ENCODE data around the gene NELFCD. TPM values are rescaled to one million over a fixed set of nuclear protein-coding genes. Genes with fewer than 3 reads are reported as not detected.
A peak's percentile ranks its signal among the peaks of the same experiment; 100 is the strongest.

The NELFCD gene
- total RNA-seq, 1 donor from 2014 or later: 112 TPM

DNA sequence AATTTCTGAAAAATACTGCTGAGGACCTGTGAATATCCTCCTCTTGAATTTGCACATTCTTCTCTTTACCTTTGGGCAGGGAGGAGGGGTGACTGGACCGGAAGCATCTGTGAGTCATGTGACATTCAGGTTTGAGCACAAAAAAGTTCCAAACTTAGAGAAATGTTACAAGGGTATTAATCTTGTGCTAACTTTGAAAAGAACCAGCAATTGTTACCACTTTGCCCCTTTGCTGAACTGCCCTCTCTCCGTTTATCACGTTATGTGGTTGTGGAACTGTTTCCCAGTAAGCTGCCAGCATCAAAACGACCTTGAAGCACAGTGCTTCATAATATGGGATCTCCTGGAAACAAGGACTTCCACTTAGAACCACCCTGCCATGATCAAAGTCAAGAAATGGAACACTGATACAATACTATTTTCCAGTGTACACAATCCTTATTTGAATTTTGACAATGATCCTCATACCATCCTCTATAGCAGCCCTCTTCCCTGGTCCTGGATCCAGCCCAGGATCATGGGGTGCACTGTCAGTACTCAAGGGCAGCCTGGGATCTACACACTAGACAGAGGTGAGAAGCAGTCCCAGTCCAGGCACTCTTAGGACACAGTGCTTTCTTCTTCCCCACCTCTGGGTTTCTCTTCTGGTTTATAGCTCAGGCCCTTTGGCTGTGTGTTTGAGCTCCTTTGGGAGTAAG is 35.9 kb downstream of the NELFCD start:
- no peaks in the 10 kb centered on the region for H3K9me3 Mint-ChIP-seq (ENCODE audit: unreplicated experiment)
- DNase-seq: peak; percentile 5
- H3K36me3 Mint-ChIP-seq (ENCODE audit: unreplicated experiment): no peaks in the 10 kb centered on the region
- no peak overlapping the region for H3K4me3 Mint-ChIP-seq (ENCODE audit: unreplicated experiment)
- peaks cover 8% of the 10 kb centered on the region for H3K4me1 Mint-ChIP-seq (ENCODE audit: low read depth, unreplicated experiment)
- TF ChIP-seq, protein P1, sequence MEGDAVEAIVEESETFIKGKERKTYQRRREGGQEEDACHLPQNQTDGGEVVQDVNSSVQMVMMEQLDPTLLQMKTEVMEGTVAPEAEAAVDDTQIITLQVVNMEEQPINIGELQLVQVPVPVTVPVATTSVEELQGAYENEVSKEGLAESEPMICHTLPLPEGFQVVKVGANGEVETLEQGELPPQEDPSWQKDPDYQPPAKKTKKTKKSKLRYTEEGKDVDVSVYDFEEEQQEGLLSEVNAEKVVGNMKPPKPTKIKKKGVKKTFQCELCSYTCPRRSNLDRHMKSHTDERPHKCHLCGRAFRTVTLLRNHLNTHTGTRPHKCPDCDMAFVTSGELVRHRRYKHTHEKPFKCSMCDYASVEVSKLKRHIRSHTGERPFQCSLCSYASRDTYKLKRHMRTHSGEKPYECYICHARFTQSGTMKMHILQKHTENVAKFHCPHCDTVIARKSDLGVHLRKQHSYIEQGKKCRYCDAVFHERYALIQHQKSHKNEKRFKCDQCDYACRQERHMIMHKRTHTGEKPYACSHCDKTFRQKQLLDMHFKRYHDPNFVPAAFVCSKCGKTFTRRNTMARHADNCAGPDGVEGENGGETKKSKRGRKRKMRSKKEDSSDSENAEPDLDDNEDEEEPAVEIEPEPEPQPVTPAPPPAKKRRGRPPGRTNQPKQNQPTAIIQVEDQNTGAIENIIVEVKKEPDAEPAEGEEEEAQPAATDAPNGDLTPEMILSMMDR (IDR thresholded peaks at IDR 0.05; ENCODE audit: partially characterized antibody, unreplicated experiment): no peak
- H3K27me3 Mint-ChIP-seq (ENCODE audit: unreplicated experiment): peaks cover 2% of the 10 kb centered on the region
- no peak overlapping the region for H3K27ac Mint-ChIP-seq (ENCODE audit: unreplicated experiment)

DNA sequence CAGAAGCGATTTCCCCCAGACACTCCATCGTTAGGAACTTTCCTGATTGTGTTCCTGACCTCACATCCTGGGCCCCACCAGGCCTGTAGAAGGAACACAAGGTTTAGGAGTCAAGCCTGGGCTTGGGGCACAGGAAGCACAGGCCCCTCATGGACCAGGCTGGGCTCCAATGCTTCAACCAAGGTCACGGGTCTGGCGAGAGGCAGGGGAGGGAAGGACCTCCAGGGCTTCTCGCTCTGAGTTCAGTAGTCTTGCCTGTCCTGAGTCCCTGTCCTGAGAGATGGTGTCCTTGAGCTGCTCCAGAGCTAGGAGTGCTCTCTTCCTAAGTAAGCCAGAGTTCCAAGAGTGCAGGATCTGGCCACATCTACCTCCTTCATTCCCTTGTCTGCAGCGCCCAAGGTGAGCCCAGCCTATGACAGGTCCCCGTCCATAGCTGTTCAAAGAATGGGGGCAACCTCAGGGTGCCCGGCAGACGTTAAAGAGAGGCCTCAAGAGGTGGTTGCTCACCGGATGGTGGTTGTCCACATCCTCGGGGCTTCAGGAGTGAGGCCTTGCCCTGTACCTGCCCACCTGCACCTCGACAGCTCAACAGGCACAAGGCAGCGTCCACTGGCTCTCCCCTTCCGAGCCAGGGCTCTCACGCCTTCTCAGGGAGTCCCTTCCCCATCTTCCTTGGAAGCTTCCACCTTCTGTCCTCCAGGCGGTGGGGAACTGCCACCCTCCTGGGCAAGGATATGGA is 36.6 kb downstream of the NELFCD start:
- DNase-seq: peak; percentile 4
- Mint-ChIP-seq H3K4me1 (ENCODE audit: low read depth, unreplicated experiment) (peaks cover 8% of the 10 kb centered on the region), H3K4me3 (ENCODE audit: unreplicated experiment) (no peak overlapping the region), H3K36me3 (ENCODE audit: unreplicated experiment) (no peaks in the 10 kb centered on the region), H3K9me3 (ENCODE audit: unreplicated experiment) (no peaks in the 10 kb centered on the region), H3K27ac (ENCODE audit: unreplicated experiment) (no peak overlapping the region), H3K27me3 (ENCODE audit: unreplicated experiment) (peaks cover 2% of the 10 kb centered on the region)
- TF ChIP-seq, protein P1 (IDR thresholded peaks at IDR 0.05; ENCODE audit: partially characterized antibody, unreplicated experiment): no peak

DNA sequence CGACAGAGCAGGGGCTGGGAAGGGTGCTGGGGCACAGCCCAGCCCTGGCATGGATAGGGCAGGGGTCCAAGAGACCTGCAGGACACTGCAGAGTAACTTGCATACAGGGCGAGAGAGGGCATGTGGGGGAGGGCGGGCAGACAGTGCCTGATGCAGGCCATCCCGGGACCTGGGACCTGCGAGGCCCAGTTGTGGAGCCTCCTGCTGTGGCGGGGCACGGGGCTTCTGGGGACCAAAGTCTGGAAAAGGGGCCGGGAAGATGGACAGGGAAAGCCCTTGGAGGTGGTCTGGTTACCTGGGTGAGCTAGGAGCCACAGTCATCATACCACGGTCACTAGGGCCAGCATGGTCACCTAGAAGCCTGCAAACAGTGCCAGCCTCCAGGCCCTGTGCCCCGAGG is 37.8 kb downstream of the NELFCD start:
- H3K4me3 Mint-ChIP-seq (ENCODE audit: unreplicated experiment): no peak overlapping the region
- no peaks in the 10 kb centered on the region for H3K27me3 Mint-ChIP-seq (ENCODE audit: unreplicated experiment)
- peak; percentile 6 for DNase-seq
- no peaks in the 10 kb centered on the region for H3K36me3 Mint-ChIP-seq (ENCODE audit: unreplicated experiment)
- peaks cover 8% of the 10 kb centered on the region for H3K4me1 Mint-ChIP-seq (ENCODE audit: low read depth, unreplicated experiment)
- no peak overlapping the region for H3K27ac Mint-ChIP-seq (ENCODE audit: unreplicated experiment)
- TF ChIP-seq, protein P1 (IDR thresholded peaks at IDR 0.05; ENCODE audit: partially characterized antibody, unreplicated experiment): no peak
- no peaks in the 10 kb centered on the region for H3K9me3 Mint-ChIP-seq (ENCODE audit: unreplicated experiment)

DNA sequence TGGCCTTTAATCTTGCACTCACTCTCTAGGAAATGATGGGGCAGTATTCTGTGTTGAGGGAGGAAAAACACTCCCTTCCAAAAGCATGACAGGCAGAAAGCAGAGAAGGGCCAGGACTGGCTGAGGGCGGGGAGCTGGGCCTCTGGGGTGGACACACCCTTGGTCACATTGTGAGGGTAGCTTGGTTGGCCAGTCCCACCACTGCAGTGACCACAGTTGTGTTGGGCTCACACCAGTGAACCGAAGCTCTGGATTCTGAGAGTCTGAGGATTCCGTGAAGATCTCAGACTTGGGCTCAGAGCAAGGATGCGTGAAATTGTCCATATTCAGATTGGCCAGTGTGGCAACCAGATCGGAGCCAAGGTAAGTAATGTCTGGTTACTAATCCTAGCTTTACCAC is 38.2 kb downstream of the NELFCD start, which contains the start of gene TUBB1:
TUBB1 (plus strand) TSS at position 213 of the 400 bp plus-strand sequence; CDS start at position 307, 94 bp downstream.
- TF ChIP-seq, protein P1 (IDR thresholded peaks at IDR 0.05; ENCODE audit: partially characterized antibody, unreplicated experiment): no peak
- Mint-ChIP-seq H3K9me3 (ENCODE audit: unreplicated experiment) (no peaks in the 10 kb centered on the region), H3K4me1 (ENCODE audit: low read depth, unreplicated experiment) (peaks cover 8% of the 10 kb centered on the region), H3K36me3 (ENCODE audit: unreplicated experiment) (no peaks in the 10 kb centered on the region), H3K4me3 (ENCODE audit: unreplicated experiment) (no peak within 1 kb of the TSS), H3K27ac (ENCODE audit: unreplicated experiment) (no peak within 1 kb of the TSS), H3K27me3 (ENCODE audit: unreplicated experiment) (no peaks in the 10 kb centered on the region)
- peak; percentile 8 for DNase-seq

All from glutamatergic neuron (in vitro differentiated cells).